Neural cell (in vitro differentiated cells): ENCODE results near the gene EPS15. TPM values are rescaled to one million over a fixed set of nuclear protein-coding genes. Genes with fewer than 3 reads are reported as not detected.
"Not testable (repeated sequence)": the region's sequence is repeated elsewhere in the genome, so short reads cannot be mapped to it uniquely, and the experiment has no call there.

Source experiments
- H2AFZ ChIP-seq: fragments of 200-600, 300-800 bp; sonication (generic), shearing (Covaris generic); 2 replicates; pipeline ENCODE4 v1.6.0; 2014; ENCODE audit warnings: low read depth, mild to moderate bottlenecking, antibody characterized with exemption, low read length, moderate library complexity
- H3F3A ChIP-seq: fragments of 200-600 bp; shearing (Covaris generic); 2 replicates; pipeline ENCODE4 v1.6.1; 2016; ENCODE audit warnings: mild to moderate bottlenecking, moderate library complexity, mixed read lengths, antibody characterized with exemption, low read length; ENCODE audit not compliant: insufficient read depth, poor library complexity, severe bottlenecking
- H3K27ac ChIP-seq: fragments of 200-600, 300-800 bp; sonication (generic), shearing (Covaris generic); 2 replicates; pipeline ENCODE4 v1.5.1; 2014; ENCODE audit warnings: mild to moderate bottlenecking, low read length, moderate library complexity
- H3K27me3 ChIP-seq: fragments of 300-800, 200-600 bp; sonication (generic), shearing (Covaris generic); 2 replicates; pipeline ENCODE4 v1.6.0; 2014; ENCODE audit warnings: mild to moderate bottlenecking, low read depth, low read length, moderate library complexity; ENCODE audit not compliant: insufficient read depth
- H3K36me3 ChIP-seq: fragments of 300-800, 200-600 bp; sonication (generic), shearing (Covaris generic); 2 replicates; pipeline ENCODE4 v1.5.1; 2014; ENCODE audit warnings: mild to moderate bottlenecking, antibody characterized with exemption, low read length, moderate library complexity; ENCODE audit not compliant: insufficient read depth
- H3K4me2 ChIP-seq: fragments of 300-800, 200-600 bp; sonication (generic), shearing (Covaris generic); 2 replicates; pipeline ENCODE4 v1.6.0; 2014; ENCODE audit warnings: mild to moderate bottlenecking, low read length
- H3K4me3 ChIP-seq: fragments of 300-800, 200-600 bp; sonication (generic), shearing (Covaris generic); 2 replicates; pipeline ENCODE4 v1.5.1; 2014; ENCODE audit warnings: mild to moderate bottlenecking, low read length, moderate library complexity
- H3K79me2 ChIP-seq: fragments of 200-600 bp; shearing (Covaris generic); replicated peaks from 2 replicates; pipeline ENCODE4 v1.6.0; 2014; ENCODE audit warnings: mild to moderate bottlenecking, low read length, moderate library complexity; ENCODE audit not compliant: insufficient read depth
- H3K9ac ChIP-seq: fragments of 300-800, 200-600 bp; sonication (generic), shearing (Covaris generic); 2 replicates; pipeline ENCODE4 v1.6.1; 2016; ENCODE audit warnings: mild to moderate bottlenecking, low read length, mixed read lengths
- H3K9me2 ChIP-seq: fragments of 200-600 bp; shearing (Covaris generic); 2 replicates; pipeline ENCODE4 v1.6.1; 2016; ENCODE audit warnings: mild to moderate bottlenecking, low read length, mixed read lengths; ENCODE audit not compliant: insufficient read depth
- H3K9me3 ChIP-seq: fragments of 200-600, 300-800 bp; sonication (generic), shearing (Covaris generic); 2 replicates; pipeline ENCODE4 v1.6.1; 2016; ENCODE audit warnings: mild to moderate bottlenecking, mixed run types, low read length, moderate library complexity, mixed read lengths
- H4K20me1 ChIP-seq: fragments of 200-600 bp; shearing (Covaris generic); 2 replicates; pipeline ENCODE4 v1.6.1; 2016; ENCODE audit warnings: mild to moderate bottlenecking, mixed run types; ENCODE audit not compliant: insufficient read depth
- EP300 ChIP-seq: fragments of 450-650 bp; conservative IDR thresholded peaks from 2 replicates; pipeline ENCODE4 v1.6.1; 2014; ENCODE audit warnings: antibody characterized with exemption, mild to moderate bottlenecking, moderate library complexity; ENCODE audit not compliant: poor library complexity, severe bottlenecking
- EZH2 ChIP-seq: fragments of 200-600, 300-800 bp; shearing (Covaris generic), sonication (generic); IDR thresholded peaks from 2 replicates; pipeline ENCODE4 v1.6.1; 2014; ENCODE audit warnings: antibody characterized with exemption, low read length, borderline replicate concordance, mild to moderate bottlenecking; ENCODE audit not compliant: insufficient read depth, poor library complexity, severe bottlenecking
- MXI1 ChIP-seq: fragments of 450-650 bp; conservative IDR thresholded peaks from 2 replicates; pipeline ENCODE4 v1.6.1; 2014; ENCODE audit warnings: antibody characterized with exemption, mild to moderate bottlenecking; ENCODE audit not compliant: poor library complexity, severe bottlenecking
- POLR2AphosphoS5 ChIP-seq: IDR thresholded peaks from 2 replicates; pipeline ENCODE4 v1.6.1; 2012
- RAD21 ChIP-seq: fragments of 450-650 bp; conservative IDR thresholded peaks from 2 replicates; pipeline ENCODE4 v1.6.1; 2014; ENCODE audit warnings: antibody characterized with exemption, mild to moderate bottlenecking, moderate library complexity
- SMC3 ChIP-seq: fragments of 450-650 bp; conservative IDR thresholded peaks from 2 replicates; pipeline ENCODE4 v1.6.1; 2014; ENCODE audit warnings: antibody characterized with exemption, mild to moderate bottlenecking, moderate library complexity; ENCODE audit not compliant: poor library complexity
- TAF1 ChIP-seq: IDR thresholded peaks from 2 replicates; pipeline ENCODE4 v1.6.1; 2012; ENCODE audit warnings: low read depth
- polyA plus RNA-seq: library from polyadenylated mRNA; depleted of rRNA; stranded (reverse); fragments of >200 nt; gene quantifications from 2 replicates; pipeline ENCODE4 v1.2.3, GENCODE V29; 2014
- TF ChIP-seq, protein P1 (sequence below): IDR thresholded peaks from 2 replicates; pipeline ENCODE4 v1.6.1; 2012; ENCODE audit warnings: borderline replicate concordance
- TF ChIP-seq, protein P2 (sequence below): fragments of 450-650 bp; IDR thresholded peaks from 2 replicates; pipeline ENCODE4 v1.5.1; 2014; ENCODE audit warnings: antibody characterized with exemption, mild to moderate bottlenecking, moderate library complexity; ENCODE audit not compliant: poor library complexity, severe bottlenecking

EPS15 gene
- polyA plus RNA-seq, 1 donor from 2014 or later, result 101 TPM

DNA sequence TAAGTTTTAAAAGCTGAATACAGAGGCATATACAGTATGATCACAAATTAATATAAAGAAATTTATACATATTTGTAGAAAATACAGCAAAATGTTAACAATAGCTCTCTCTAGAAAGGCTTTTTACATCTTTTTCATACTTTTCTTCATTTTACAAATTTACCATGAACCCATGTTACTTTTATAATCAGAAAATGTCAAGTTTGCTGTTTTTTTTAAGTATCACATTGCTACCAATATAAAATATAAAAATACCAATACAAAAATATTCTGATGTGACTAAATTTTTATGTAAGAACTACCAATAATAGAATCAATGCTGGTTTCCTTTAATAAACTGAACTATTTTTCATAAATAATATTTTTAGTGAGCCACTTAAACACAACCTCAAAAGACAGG, 104.3 kb downstream of the EPS15 start:
- H3K4me3 ChIP-seq, result no peak overlapping the region
- no peak for TF ChIP-seq EZH2
- TF ChIP-seq EP300, result no peak
- TF ChIP-seq, protein P1, sequence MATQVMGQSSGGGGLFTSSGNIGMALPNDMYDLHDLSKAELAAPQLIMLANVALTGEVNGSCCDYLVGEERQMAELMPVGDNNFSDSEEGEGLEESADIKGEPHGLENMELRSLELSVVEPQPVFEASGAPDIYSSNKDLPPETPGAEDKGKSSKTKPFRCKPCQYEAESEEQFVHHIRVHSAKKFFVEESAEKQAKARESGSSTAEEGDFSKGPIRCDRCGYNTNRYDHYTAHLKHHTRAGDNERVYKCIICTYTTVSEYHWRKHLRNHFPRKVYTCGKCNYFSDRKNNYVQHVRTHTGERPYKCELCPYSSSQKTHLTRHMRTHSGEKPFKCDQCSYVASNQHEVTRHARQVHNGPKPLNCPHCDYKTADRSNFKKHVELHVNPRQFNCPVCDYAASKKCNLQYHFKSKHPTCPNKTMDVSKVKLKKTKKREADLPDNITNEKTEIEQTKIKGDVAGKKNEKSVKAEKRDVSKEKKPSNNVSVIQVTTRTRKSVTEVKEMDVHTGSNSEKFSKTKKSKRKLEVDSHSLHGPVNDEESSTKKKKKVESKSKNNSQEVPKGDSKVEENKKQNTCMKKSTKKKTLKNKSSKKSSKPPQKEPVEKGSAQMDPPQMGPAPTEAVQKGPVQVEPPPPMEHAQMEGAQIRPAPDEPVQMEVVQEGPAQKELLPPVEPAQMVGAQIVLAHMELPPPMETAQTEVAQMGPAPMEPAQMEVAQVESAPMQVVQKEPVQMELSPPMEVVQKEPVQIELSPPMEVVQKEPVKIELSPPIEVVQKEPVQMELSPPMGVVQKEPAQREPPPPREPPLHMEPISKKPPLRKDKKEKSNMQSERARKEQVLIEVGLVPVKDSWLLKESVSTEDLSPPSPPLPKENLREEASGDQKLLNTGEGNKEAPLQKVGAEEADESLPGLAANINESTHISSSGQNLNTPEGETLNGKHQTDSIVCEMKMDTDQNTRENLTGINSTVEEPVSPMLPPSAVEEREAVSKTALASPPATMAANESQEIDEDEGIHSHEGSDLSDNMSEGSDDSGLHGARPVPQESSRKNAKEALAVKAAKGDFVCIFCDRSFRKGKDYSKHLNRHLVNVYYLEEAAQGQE, result no peak
- TF ChIP-seq, protein P2, sequence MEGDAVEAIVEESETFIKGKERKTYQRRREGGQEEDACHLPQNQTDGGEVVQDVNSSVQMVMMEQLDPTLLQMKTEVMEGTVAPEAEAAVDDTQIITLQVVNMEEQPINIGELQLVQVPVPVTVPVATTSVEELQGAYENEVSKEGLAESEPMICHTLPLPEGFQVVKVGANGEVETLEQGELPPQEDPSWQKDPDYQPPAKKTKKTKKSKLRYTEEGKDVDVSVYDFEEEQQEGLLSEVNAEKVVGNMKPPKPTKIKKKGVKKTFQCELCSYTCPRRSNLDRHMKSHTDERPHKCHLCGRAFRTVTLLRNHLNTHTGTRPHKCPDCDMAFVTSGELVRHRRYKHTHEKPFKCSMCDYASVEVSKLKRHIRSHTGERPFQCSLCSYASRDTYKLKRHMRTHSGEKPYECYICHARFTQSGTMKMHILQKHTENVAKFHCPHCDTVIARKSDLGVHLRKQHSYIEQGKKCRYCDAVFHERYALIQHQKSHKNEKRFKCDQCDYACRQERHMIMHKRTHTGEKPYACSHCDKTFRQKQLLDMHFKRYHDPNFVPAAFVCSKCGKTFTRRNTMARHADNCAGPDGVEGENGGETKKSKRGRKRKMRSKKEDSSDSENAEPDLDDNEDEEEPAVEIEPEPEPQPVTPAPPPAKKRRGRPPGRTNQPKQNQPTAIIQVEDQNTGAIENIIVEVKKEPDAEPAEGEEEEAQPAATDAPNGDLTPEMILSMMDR, result no peak
- no peak for TF ChIP-seq SMC3
- no peak for TF ChIP-seq POLR2AphosphoS5
- no peak for TF ChIP-seq RAD21
- no peak for TF ChIP-seq TAF1
- TF ChIP-seq MXI1, result no peak
- H3K4me2 ChIP-seq, result no peak overlapping the region
- H3K9me3 ChIP-seq, result no peaks in the 10 kb centered on the region
- H4K20me1 ChIP-seq, result no peaks in the 10 kb centered on the region
- H3K27me3 ChIP-seq, result no peaks in the 10 kb centered on the region
- peaks cover 49% of the 10 kb centered on the region for H3K79me2 ChIP-seq
- H3K27ac ChIP-seq, result no peak overlapping the region
- no peaks in the 10 kb centered on the region for H3K36me3 ChIP-seq
- H3K9ac ChIP-seq, result no peak overlapping the region
- H3K9me2 ChIP-seq, result no peaks in the 10 kb centered on the region
- no peak overlapping the region for H2AFZ ChIP-seq
- H3F3A ChIP-seq, result no peaks in the 10 kb centered on the region

DNA sequence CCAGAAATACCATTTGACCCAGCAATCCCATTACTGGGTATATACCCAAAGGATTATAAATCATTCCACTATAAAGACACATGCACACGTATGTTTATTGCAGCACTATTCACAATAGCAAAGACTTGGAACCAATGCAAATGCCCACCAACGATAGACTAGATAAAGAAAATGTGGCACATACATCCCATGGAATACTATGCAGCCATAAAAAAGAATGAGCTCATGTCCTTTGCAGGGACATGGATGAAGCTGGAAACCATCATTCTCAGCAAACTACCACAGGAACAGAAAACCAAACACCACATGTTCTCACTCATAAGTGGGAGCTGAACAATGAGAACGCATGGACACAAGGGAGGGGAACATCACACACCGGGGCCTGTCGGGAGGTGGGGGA, 107.2 kb downstream of the EPS15 start:
- not testable (repeated sequence) for H3K27ac ChIP-seq, H3K27me3 ChIP-seq, H2AFZ ChIP-seq, H3F3A ChIP-seq, H3K4me2 ChIP-seq, H3K4me3 ChIP-seq, H3K9ac ChIP-seq, H3K36me3 ChIP-seq, H4K20me1 ChIP-seq, H3K9me3 ChIP-seq, H3K9me2 ChIP-seq
- peaks cover 19% of the 10 kb centered on the region for H3K79me2 ChIP-seq
